HG03565 (cell line): Measurements from ENCODE around the gene HS6ST1.

Experiments
- ATAC-seq: cut with Tn5 transposase; IDR thresholded peaks from one replicate; pipeline ENCODE4 v1.9.1; 2021; ENCODE audit warnings: mild to moderate bottlenecking, moderate library complexity; ENCODE audit not compliant: unreplicated experiment

HS6ST1 gene

DNA sequence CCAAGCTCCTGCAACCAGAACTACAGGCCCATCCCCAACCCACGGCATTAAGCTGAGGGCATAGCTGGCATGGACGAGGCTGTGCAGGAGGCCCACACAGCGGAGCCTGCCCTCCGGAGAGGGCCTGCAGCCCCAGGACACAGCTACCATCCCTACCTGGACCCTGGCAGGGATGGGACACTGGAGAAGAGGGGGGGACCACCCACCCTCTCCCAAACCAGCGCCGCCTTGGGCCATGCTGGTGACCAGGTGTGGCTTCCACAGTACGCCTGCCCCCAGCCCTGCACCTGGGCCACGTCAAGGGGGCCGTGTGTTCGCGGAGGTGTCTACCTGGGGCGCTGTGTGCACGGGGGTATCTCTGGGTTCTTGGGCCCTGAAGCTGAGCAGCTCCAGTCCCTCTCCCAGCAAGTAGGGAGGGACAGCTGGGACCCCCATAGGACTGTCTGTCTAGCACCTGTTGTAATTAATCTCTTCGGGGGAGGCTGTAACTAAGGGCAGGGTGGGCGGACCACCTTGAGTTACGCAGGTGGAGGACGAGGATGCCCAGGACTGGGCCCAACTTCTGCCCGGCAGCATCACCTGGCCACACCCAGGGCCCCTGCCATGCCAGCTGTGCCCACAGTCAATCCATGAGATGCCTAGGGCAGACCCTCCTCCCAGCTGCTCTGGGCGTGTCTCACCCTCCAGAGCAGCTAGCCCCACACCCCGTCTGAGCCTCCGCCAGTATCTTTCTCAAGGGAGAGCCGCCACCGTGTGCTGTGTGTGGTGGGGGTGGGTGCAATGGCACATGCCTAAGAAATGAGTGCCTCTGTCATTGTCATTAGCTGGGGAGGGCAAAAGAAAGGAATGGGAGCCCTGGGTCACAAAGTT, 18.3 kb downstream of the HS6ST1 start:
- ATAC-seq: no peak

GRCh38 chr2:128299628-128300027, 19.0 kb downstream of the HS6ST1 start:
- no peak for ATAC-seq

GRCh38 chr2:128298846-128299507, 19.7 kb downstream of the HS6ST1 start:
- no peak for ATAC-seq

DNA sequence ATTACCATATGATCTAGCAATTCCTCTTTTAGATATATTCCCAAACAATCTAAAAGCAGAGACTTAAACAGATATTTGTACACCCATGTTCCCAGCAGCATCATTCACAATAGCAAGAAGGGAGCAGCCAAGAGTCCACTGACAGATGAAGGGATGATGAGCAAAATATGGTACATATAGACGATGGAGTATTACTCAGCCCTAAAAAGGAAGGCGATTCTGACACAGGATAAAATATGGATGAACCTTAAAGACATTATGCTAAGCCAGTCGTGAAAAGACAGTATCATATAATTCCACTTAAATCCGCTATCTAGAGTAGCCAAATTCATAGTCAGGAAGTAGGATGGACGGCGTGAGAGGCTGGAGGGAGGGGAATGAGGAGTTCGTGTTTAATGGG, 20.4 kb downstream of the HS6ST1 start:
- ATAC-seq: no peak

DNA sequence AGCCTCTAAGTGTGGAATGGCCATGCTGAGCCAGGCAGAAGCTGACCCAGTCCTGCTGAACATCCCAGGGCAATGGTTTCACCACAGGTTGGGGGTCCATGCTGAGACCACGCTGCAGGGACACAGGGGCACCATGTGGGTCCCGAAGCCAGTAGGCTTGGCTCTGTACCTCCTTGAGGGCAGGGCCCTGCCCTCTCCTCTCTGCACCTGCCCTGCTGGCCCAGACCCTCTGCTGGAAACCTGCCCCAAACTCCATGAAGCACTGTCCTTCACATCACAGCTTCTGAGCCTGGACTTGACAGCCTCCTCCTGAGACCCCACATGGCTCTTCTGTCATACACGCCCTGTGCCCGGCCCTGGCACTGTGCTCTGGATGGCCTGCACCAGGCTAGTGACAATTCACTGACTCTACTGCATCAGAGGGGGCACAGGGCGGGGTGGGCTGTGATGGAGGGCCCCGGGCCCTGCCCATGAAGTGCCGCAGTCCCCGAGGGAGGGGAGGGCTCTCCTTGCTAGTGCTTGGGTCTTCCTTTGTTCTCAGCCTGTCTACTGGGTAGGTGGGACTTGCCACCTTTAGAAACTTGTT, 24.7 kb downstream of the HS6ST1 start:
- no peak for ATAC-seq

- no peak for ATAC-seq
These were observed 25.3 kb downstream of the HS6ST1 start for GRCh38 chr2:128293426-128293755.

GRCh38 chr2:128292599-128293425, 25.9 kb downstream of the HS6ST1 start:
- no peak for ATAC-seq

GRCh38 chr2:128291844-128292598, 26.6 kb downstream of the HS6ST1 start:
- no peak for ATAC-seq

- no peak for ATAC-seq
These were observed 27.4 kb downstream of the HS6ST1 start for GRCh38 chr2:128291161-128291843.

DNA sequence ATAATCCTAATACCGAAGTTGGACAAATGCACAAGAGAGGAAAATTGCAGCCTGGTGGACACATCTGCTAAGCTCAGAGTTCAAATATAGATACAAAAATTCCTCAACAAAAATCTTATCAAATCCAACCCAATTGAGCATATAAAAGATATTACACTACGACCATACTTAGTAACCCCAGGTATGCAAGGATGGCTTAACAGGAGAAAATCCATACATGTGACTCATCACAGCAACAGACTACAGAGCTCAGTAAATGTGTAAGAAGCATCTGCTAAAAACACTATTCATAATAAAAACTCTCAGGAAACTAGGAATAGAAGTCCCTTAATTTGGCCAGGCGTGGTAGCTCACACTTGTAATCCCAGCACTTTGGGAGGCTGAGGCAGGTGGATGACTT, 28.3 kb downstream of the HS6ST1 start:
- ATAC-seq: no peak

GRCh38 chr2:128289439-128289838, 29.2 kb downstream of the HS6ST1 start:
- no peak for ATAC-seq

- no peak for ATAC-seq
These were observed 29.9 kb downstream of the HS6ST1 start for GRCh38 chr2:128288781-128289180.

GRCh38 chr2:128287780-128288735, 30.6 kb downstream of the HS6ST1 start:
- ATAC-seq: no peak

DNA sequence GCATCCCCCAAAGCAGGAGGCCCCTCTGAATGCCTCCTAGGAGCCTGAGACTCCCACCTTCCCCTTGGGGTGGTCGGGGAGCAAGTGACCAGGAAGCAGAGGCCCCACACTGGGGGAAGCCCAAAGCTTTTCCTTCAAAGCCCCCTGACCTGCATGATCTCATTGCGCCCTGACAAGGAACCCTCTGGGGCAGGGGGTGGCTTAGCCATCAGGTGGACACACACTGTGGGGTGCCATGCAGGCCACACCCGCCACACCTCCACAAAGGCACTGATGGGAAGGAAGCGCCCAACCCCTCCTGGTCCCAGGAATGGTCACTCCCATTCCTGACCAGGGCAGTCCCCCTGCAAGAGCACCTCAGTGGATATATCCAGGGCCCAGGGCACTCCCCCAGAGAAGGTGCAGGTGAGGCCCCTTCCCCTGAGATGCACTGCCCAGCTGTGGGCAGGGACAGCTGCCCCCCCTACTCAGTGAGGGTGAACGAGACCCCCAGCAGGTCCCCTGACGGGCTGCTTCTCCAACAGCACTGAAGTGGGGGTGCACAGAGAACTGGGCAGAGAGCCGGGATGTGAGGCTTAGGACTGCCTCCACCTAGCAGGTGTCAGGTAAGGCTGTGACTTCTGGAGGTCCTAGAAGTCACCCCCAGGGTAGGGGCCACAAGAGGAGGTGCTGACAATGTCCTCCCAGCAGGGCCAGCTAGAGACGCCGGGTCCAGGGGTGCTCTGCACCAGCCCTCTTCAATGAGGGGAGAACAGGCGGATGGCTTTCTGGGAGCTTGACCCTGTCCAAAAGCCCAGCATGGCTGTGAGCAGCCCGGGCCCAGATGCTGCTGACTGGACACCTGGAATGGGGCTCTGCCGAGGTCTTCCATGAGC, 31.5 kb downstream of the HS6ST1 start:
- no peak for ATAC-seq

DNA sequence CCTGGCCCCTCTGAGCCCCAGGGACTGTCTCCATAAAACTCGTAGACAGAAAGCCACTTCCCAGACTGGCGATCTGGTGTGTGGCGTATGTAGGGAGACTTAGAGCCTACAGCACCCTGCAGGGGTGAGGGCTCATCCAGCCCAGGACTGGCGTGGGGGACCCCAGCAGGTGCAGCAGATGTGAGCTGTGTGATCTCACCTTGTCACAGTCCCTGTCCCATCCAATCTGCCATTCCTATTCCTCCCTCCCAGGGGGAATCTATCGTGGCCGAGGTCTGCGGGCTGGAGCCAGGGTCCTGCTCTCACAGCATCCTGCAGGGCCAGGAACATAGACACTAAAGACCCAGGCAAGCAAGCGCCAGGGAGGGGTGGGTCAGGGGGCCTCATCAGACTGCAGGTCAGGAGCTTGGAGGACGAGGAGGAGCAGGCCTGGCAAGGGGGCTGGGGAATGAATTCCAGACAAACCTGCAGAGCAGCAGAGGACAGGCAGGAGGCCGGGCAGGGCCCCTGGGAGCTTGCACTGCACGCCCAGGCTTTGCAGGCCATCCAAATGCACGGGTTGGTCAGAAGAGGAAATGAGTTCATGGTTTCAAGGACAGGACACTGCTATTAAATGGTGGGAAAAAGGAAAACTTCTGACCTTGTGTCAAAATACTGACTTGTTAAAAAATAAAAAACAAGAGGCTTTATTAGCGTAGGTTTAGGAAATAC, 32.5 kb downstream of the HS6ST1 start:
- no peak for ATAC-seq

- no peak for ATAC-seq
These were observed 33.2 kb downstream of the HS6ST1 start for GRCh38 chr2:128285329-128285931.

GRCh38 chr2:128284841-128285240, 33.8 kb downstream of the HS6ST1 start:
- ATAC-seq: no peak
